Stimulated activated CD4-positive, alpha-beta T cell treated with anti-CD3 and anti-CD28 coated beads, TNF-alpha, amount 100 ng/mL, for 4 hours (primary cell): ENCODE data around the gene GALNTL6.

Source experiments
- DNase-seq, 3 experiments: peaks; one replicate each; pipeline ENCODE4 v3.0.0-alpha.2; 2020; ENCODE audit warnings: low read depth in 3 of 3

GALNTL6 gene

DNA sequence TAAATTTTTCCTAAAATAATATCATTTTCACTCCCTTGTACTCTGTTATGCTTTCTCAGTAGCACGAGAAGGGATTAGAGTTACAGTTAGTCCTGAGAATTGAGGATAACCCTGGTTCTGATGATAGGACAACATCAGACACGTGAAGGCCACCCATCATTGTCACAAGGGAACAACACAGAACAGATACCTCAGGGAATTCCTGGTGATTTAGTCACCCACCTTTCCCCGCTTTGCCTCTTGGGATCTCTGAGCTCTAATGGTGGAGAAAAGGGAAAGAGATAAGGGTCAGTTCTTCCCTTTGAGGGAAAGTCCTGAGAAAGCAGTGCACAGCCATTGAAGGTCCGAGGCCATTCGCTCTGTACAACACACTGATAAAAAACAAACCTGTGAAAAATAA is 1243.1 kb downstream of the GALNTL6 start:
- no peak for DNase-seq

DNA sequence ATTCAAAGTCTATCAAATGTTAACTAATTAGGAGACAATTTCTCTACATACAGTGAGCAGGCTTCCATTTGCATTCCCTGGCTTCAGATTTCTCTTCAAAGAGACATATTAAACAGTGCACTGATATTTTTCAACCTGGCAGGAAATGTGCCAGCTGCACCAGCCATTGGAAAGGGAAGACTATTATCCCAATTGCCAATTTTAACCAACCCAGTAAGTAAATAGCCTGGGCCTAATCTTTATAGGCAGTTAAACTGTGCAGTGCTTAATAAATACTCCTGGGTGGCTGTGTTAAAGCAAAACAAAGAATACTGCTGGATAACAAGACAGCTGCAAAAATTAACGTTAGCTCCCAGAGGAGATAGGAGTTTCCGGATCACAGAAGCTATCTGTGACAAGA is 1243.5 kb downstream of the GALNTL6 start:
- DNase-seq: no peak

DNA sequence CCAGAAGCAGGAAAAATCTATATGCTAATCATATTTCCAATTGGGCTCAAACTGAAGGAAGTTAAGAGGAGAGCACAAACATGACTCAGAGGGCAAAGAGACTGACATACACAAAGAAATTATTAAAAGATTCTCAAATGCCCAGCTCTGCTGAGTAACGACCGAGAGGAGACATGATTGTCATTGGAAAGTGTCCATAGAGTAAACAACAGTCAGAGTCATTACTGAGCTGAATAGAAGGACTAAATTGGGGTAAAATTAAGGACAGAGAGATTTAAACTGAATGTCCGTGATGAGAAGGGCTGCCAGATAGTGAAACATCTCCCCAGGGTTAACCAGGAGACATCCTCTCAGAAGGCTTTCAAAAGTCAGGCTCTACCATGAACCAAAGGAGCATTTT is 1244.2 kb downstream of the GALNTL6 start:
- no peak for DNase-seq

DNA sequence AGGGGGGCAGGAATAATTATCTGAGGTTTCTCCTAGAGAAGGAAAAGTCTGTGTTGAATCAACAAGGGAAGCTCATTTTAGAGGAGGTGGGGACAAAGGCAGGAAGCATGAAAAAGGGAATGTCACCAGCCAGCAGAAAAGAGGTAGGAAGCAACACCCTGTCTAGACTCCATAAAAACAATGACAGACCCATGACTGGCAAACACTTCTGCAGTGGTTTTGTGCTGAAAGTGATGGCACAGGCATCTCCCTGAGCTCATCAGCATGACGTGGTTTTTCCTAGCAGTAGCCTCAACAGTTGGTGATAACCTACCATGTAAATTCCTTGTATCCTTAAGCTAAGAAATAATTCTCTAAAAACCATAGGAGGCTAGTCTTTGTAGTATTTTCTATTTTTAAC is 1244.7 kb downstream of the GALNTL6 start:
- no peak for DNase-seq

DNA sequence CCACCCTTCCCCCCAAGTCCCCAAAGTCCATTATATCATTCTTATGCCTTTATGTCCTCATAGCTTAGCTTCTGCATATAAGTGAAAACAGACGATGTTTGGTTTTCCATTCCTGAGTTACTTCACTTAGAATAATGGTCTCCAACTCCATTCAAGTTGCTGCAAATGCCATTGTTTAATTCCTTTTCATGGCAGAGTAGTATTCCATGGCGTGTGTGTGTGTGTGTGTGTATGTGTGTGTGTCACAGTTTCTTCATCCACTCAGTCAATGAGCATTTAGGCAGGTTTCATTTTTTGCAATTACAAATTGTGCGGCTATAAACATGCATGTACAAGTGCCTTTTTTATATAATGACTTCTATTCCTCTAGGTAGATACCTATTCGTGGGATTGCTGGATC is 1248.0 kb downstream of the GALNTL6 start:
- no peak for DNase-seq

DNA sequence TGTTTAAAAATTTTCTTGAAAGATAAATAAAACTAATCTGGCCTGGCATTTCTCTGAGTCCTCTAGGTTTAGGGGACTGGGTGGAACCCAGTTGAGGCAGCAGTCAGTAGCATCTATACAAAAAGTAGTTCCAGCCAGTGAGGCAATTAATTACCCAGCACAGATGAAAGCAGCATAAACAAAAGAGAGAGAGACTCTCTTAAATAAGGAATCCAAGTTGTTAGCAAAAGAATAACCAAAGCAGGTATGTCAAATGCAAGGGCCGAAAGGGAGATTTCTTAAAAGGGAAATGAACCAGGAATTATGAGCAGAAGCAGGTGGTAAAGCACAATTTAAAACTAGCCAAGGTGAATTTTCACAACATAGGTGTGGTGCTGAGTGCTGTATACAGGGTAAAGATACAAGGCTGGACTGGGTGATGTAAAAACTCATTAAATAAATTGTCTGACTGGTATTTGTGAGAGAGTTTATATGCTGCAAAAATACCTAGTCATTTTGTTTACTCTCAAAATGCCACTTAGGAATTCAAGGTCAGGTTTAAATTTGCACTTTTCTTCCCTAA is 1260.8 kb downstream of the GALNTL6 start:
- DNase-seq: no peak

DNA sequence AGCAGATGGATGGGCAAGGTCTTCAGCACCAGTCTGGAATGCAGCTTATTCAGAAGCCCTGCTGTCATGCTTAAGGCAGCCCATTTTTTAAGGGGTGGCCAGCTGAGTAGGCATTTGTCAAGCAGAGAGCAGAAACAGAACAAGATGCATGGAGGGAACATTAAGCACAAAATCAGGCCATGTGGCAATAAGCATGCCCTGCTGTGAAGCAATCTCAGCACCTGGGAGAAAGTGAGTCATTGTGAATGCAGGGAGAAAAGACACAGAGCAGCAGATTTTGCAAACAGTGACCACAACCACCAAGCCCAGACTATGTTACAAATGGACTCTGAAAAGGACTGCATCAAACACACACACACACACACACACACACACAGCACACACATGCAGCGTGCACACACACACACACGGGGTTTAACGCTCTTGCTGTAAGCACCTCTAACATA is 1261.3 kb downstream of the GALNTL6 start:
- DNase-seq: no peak

DNA sequence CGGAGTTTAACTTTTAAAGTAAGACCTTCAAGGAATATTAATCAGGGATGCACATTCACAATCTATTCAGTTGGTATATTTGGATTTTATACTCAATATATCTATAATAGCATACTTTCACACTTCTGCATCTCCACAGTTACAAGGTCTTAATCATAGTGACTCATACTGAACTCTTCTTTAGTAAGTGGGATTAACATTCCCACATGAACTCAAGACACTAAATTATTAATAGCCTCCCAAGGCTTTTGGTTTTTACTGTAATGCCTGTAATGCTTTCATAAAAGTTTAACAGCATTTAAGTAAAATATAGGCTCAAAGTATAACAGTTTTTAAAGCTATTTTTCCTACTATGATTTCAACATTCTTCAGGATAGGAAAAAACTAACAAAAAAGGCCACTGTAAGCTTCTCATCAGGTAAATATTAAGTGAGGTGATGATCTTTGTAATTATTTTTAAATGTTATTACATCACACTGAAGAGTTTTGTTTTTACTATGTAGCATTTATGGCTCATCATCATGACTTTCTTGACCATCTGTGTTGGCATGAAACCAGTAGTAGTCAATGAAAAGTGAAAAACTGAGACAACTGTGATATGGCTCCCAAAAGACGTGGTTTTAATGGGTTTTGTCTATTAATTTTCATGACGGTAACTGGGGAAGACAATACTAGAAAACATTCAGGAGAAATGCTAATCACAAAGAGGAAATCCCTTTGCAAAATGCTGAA is 1263.9 kb downstream of the GALNTL6 start:
- no peak for DNase-seq

DNA sequence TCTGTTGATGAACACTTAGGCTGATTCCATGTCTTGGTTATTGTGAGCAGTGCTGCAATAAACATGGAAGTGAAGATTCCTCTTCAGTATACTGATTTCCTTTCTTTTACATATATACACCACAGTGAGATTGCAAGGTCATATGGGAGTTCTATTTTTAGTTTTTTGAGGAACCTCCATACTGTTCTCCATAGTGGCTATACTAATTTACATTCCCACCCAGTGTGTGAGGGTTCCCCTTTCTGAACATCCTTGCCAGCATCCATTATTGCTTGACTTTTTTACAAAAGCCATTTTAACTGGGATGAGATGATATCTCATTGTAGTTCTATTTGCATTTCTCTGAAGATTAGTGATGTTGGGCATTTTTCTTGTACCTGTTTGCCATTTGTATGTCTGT is 1274.9 kb downstream of the GALNTL6 start:
- DNase-seq: no peak
